ENCODE measurements around the gene HPSE2.
"Not testable (repeated sequence)": the region's sequence is repeated elsewhere in the genome, so short reads cannot be mapped to it uniquely, and the experiment has no call there.

HPSE2 gene

GRCh38 chr10:98608411-98608810, 627.2 kb downstream of the HPSE2 start:
- no peak for DNase-seq

GRCh38 chr10:98602224-98602623, 633.4 kb downstream of the HPSE2 start:
- DNase-seq = no peak

GRCh38 chr10:98599032-98599610, 636.5 kb downstream of the HPSE2 start:
- no peak for DNase-seq

GRCh38 chr10:98596404-98596803, 639.2 kb downstream of the HPSE2 start:
- DNase-seq = no peak

- no peak for DNase-seq
Measured at GRCh38 chr10:98589691-98590090, 646.0 kb downstream of the HPSE2 start.

GRCh38 chr10:98589007-98589406, 646.6 kb downstream of the HPSE2 start:
- DNase-seq = no peak

- no peak for DNase-seq
Measured at GRCh38 chr10:98587156-98587837, 648.4 kb downstream of the HPSE2 start.

GRCh38 chr10:98586096-98586495, 649.6 kb downstream of the HPSE2 start:
- DNase-seq = no peak

- DNase-seq = no peak
Measured at GRCh38 chr10:98582363-98582762, 653.3 kb downstream of the HPSE2 start.

- no peak for DNase-seq
Measured at GRCh38 chr10:98577578-98577977, 658.1 kb downstream of the HPSE2 start.

- DNase-seq = no peak
Measured at GRCh38 chr10:98577168-98577567, 658.5 kb downstream of the HPSE2 start.

GRCh38 chr10:98576096-98576495, 659.6 kb downstream of the HPSE2 start:
- DNase-seq = no peak

GRCh38 chr10:98572594-98572993, 663.1 kb downstream of the HPSE2 start:
- DNase-seq = no peak

- DNase-seq = no peak
Measured at GRCh38 chr10:98570834-98571233, 664.8 kb downstream of the HPSE2 start.

GRCh38 chr10:98569853-98570252, 665.8 kb downstream of the HPSE2 start:
- no peak for DNase-seq

GRCh38 chr10:98568551-98568950, 667.1 kb downstream of the HPSE2 start:
- DNase-seq = no peak

GRCh38 chr10:98567391-98568133, 668.1 kb downstream of the HPSE2 start:
- DNase-seq = no peak

GRCh38 chr10:98563811-98564210, 671.8 kb downstream of the HPSE2 start:
- DNase-seq = no peak

- DNase-seq = no peak
Measured at GRCh38 chr10:98560565-98560964, 675.1 kb downstream of the HPSE2 start.

GRCh38 chr10:98556061-98556460, 679.6 kb downstream of the HPSE2 start:
- DNase-seq = no peak

- no peak for DNase-seq
Measured at GRCh38 chr10:98555021-98555619, 680.5 kb downstream of the HPSE2 start.

GRCh38 chr10:98541561-98541960, 694.1 kb downstream of the HPSE2 start:
- not testable (repeated sequence) for DNase-seq

- no peak for DNase-seq
Measured at GRCh38 chr10:98539578-98539977, 696.1 kb downstream of the HPSE2 start.

GRCh38 chr10:98538472-98538871, 697.2 kb downstream of the HPSE2 start:
- no peak for DNase-seq

Measured in CD4-positive, alpha-beta T cell treated with Interleukin-15 for 1 hour (primary cell).